Endothelial cell (in vitro differentiated cells): ENCODE measurements around the gene CYB5D1. TPM values are rescaled to one million over a fixed set of nuclear protein-coding genes. Genes with fewer than 3 reads are reported as not detected.

ENCODE experiments used
- DNase-seq: peaks from one replicate; pipeline ENCODE4 v3.0.0; 2021; ENCODE audit warnings: low spot score
- H3K27ac Mint-ChIP-seq: one replicate; pipeline ENCODE4 v1.8.0; 2021; ENCODE audit warnings: mixed read lengths, inconsistent platforms; ENCODE audit not compliant: unreplicated experiment
- H3K27me3 Mint-ChIP-seq: one replicate; pipeline ENCODE4 v1.8.0; 2021; ENCODE audit warnings: mild to moderate bottlenecking, moderate library complexity, mixed read lengths, inconsistent platforms; ENCODE audit not compliant: unreplicated experiment
- H3K36me3 Mint-ChIP-seq: one replicate; pipeline ENCODE4 v1.8.0; 2021; ENCODE audit warnings: mild to moderate bottlenecking, low read depth, mixed read lengths, inconsistent platforms; ENCODE audit not compliant: unreplicated experiment
- H3K4me1 Mint-ChIP-seq: one replicate; pipeline ENCODE4 v1.8.0; 2021; ENCODE audit warnings: mild to moderate bottlenecking, mixed read lengths, inconsistent platforms; ENCODE audit not compliant: unreplicated experiment
- H3K4me3 Mint-ChIP-seq: one replicate; pipeline ENCODE4 v1.8.0; 2021; ENCODE audit warnings: mild to moderate bottlenecking, mixed read lengths, inconsistent platforms; ENCODE audit not compliant: unreplicated experiment
- H3K9me3 Mint-ChIP-seq: one replicate; pipeline ENCODE4 v1.8.0; 2021; ENCODE audit warnings: mixed read lengths, inconsistent platforms; ENCODE audit not compliant: unreplicated experiment
- total RNA-seq: library from RNA; stranded (reverse); fragmentation: NEBNext Ultra II Directional; extraction: Animal tissue kit (Norgen Biotek cat#: 25700); gene quantifications from one replicate; pipeline ENCODE4 v1.2.1, GENCODE V29; 2021; ENCODE audit not compliant: unreplicated experiment
- TF ChIP-seq, protein P1 (sequence below): fragments of 200-600 bp; sonication (generic); IDR thresholded peaks from one replicate; pipeline ENCODE4 v1.5.0; 2021; ENCODE audit warnings: antibody characterized with exemption; ENCODE audit not compliant: unreplicated experiment

CYB5D1 gene
- total RNA-seq, 1 donor from 2014 or later = 6.4 TPM

DNA sequence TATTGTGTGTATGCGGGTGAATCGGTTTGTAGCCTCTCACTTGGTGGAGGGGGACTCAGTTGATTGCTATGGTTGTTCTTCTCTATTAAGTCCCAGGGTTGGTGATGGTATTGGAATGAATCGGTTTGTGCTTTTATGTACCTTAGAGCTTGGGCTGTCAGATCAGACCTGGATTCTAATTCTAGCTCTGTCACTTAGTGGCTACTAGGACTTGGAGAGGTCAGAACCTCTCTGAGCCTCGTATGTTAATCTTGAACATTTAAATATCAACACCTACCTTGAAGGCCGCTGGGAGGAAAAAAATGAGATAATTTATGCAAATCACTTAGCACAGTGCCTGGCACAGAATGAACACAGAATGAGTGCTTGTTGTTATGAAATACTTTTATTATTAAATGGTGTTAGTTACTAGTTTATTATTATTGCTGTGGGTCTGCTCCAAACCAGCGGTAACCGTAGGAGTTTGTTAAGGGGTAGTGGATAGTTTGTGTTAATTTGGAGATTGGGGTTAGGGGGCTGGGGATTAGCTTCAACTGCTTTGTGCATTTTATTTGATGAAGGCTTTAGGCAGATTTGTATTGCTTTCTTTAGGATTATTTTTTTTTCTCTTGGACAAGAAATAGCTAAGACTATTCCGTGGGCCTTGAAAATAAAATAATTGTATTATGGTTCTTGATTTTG is 20.3 kb upstream of the CYB5D1 start:
- Mint-ChIP-seq H3K36me3 (peaks cover 14% of the 10 kb centered on the region), H3K27me3 (peaks cover 44% of the 10 kb centered on the region), H3K9me3 (no peaks in the 10 kb centered on the region), H3K4me1 (peaks cover 58% of the 10 kb centered on the region), H3K4me3 (peak overlapping the region; percentile 97), H3K27ac (peak overlapping the region; percentile 99)
- DNase-seq = no peak
- TF ChIP-seq, protein P1, sequence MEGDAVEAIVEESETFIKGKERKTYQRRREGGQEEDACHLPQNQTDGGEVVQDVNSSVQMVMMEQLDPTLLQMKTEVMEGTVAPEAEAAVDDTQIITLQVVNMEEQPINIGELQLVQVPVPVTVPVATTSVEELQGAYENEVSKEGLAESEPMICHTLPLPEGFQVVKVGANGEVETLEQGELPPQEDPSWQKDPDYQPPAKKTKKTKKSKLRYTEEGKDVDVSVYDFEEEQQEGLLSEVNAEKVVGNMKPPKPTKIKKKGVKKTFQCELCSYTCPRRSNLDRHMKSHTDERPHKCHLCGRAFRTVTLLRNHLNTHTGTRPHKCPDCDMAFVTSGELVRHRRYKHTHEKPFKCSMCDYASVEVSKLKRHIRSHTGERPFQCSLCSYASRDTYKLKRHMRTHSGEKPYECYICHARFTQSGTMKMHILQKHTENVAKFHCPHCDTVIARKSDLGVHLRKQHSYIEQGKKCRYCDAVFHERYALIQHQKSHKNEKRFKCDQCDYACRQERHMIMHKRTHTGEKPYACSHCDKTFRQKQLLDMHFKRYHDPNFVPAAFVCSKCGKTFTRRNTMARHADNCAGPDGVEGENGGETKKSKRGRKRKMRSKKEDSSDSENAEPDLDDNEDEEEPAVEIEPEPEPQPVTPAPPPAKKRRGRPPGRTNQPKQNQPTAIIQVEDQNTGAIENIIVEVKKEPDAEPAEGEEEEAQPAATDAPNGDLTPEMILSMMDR = no peak

DNA sequence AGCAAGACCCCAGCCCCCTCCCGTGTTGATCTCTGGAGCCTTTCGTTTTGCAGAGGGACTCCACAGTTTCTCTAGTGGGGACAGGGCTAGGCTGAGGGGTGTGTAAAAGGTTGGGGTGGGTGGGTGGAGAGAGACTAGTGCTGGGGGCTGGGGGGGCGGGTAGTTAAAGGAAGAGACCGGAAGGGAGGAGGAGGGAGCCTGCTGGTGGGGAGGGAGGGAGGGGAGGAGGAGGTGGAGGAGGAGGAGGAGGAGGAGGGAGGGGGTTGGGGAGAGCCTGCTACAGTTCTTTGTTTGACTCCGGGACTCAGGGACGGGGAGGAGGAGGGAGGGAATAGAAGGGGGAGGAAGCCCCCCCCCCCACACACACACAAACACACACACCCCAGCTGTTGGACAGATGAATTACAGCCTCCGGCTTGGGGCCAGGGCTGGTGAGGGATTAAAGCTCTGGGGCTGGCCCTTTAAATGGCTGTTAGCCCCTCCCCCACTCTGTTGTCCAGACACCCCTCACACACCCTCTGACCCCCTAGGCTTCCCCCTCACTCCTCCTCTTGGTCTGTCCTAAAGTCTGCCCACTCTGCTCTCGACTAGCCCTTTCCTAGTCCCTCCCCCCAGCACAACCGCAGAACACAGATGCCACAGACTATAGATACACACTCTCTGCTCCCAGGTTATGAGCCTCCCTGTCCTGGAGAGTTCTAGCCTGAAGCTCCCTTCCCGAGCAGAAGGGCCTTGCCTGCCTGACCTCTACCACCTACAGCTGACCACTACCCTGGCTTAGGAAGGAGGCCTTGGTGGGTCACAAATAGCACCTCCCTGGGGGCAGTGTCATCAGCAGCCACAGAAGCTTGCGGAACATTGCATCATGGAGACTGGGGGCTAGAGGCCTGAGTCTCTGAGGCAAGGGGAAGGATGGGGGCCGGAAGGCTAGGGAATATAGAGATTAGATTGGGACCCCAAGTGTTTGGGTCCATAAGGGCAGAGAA is 19.4 kb upstream of the CYB5D1 start:
- H3K27ac Mint-ChIP-seq = peak overlapping the region; percentile 51
- peaks cover 58% of the 10 kb centered on the region for H3K4me1 Mint-ChIP-seq
- H3K27me3 Mint-ChIP-seq = peaks cover 45% of the 10 kb centered on the region
- TF ChIP-seq, protein P1 = no peak
- peaks cover 17% of the 10 kb centered on the region for H3K36me3 Mint-ChIP-seq
- H3K9me3 Mint-ChIP-seq = no peaks in the 10 kb centered on the region
- DNase-seq = no peak
- peak overlapping the region; percentile 97 for H3K4me3 Mint-ChIP-seq

DNA sequence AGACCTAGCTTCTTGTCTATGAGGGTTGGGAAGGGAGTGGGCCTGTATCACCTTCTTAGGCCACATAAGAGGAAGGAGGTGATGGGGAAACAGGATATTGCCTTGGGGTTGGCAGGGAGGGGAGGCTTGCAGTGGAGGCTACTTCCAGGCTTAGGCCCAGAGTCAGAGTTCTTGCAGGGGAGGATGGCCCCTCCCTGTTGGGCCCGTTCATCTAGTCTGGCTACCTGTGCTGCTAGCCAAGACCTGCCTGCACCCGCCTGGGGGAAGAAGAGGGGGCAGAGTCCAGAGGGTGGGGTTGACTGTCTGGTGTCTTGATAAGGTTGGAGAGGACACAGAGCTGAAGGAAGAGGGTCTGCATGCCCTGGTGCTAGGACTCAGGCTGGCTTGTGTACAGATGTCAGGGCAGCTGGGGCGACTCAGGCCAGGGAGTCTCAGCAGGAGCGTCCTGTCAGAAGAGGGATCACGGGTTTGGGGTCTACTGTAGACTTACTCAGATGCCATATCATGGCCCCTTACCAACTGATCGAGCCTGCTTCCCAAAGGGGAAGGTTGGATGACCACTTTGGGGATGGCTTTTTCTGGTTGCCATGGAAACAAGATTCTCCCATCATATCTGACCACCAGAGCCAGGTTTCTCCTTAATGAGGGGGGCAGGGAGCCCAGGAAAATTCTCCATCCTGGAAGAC is 18.5 kb upstream of the CYB5D1 start:
- Mint-ChIP-seq H3K27ac (peak overlapping the region; percentile 51), H3K27me3 (peaks cover 44% of the 10 kb centered on the region), H3K4me1 (peaks cover 58% of the 10 kb centered on the region), H3K9me3 (no peaks in the 10 kb centered on the region), H3K36me3 (peaks cover 17% of the 10 kb centered on the region), H3K4me3 (peak overlapping the region; percentile 82)
- DNase-seq = no peak
- TF ChIP-seq, protein P1 = no peak

DNA sequence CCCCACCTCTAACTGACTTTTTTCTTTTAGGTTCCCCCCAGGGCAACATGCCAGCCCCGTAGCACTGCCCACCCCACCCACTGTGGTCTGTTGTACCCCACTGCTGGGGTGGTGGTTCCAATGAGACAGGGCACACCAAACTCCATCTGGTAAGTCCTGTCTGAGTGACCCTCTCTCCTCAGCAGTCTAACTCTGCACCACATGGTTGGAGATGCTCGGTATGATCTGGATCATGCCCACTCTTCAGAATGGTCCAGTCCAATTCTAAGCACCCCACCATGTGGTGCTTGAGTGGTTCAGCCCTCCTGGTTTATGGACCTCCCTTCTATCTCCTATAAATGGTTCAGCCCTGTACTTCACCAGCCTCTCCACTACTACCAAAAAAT is 17.9 kb upstream of the CYB5D1 start:
- Mint-ChIP-seq H3K27ac (no peak overlapping the region), H3K27me3 (peaks cover 41% of the 10 kb centered on the region), H3K4me1 (peaks cover 58% of the 10 kb centered on the region), H3K4me3 (peak overlapping the region; percentile 84), H3K36me3 (peaks cover 17% of the 10 kb centered on the region), H3K9me3 (no peaks in the 10 kb centered on the region)
- TF ChIP-seq, protein P1 = no peak
- DNase-seq = no peak
